SK-N-SH treated with all-trans-retinoic acid at 6 μM for 48 hours (cell line): ENCODE results near the gene HLF.

Experiments used
- ATAC-seq: fragments of 200-7000 bp; cut with Tn5 transposase; 3 replicates; pipeline ENCODE4 v1.9.1; 2020; ENCODE audit warnings: mild to moderate bottlenecking, moderate library complexity
- ARNTL ChIP-seq: fragments of 450-650 bp; formaldehyde crosslinking; IDR thresholded peaks from 2 replicates; pipeline ENCODE4 v1.5.0; 2020; ENCODE audit warnings: low read depth, mild to moderate bottlenecking, moderate library complexity, borderline replicate concordance
- BACH2 ChIP-seq: fragments of 250-450 bp; sonication (Bioruptor Pico); IDR thresholded peaks from 2 replicates; pipeline ENCODE4 v1.9.0; 2021; ENCODE audit warnings: mild to moderate bottlenecking, borderline replicate concordance
- CSDC2 ChIP-seq: fragments of 250-450 bp; sonication (Bioruptor Pico); IDR thresholded peaks from 2 replicates; pipeline ENCODE4 v1.5.0; 2020; ENCODE audit warnings: mild to moderate bottlenecking, moderate library complexity
- ESRRG ChIP-seq: fragments of 250-450 bp; sonication (Bioruptor Pico); IDR thresholded peaks from 2 replicates; pipeline ENCODE4 v1.6.1; 2021; ENCODE audit warnings: mild to moderate bottlenecking
- GLIS3 ChIP-seq: fragments of 250-450 bp; sonication (Bioruptor Pico); IDR thresholded peaks from 2 replicates; pipeline ENCODE4 v1.5.0; 2020; ENCODE audit warnings: mild to moderate bottlenecking, moderate library complexity
- ISL1 ChIP-seq: fragments of 250-450 bp; sonication (Bioruptor Pico); IDR thresholded peaks from 2 replicates; pipeline ENCODE4 v2.1.2; 2022; ENCODE audit warnings: mild to moderate bottlenecking, moderate library complexity
- PPARA ChIP-seq: fragments of 250-450 bp; sonication (Bioruptor Pico); IDR thresholded peaks from 2 replicates; pipeline ENCODE4 v1.5.0; 2020; ENCODE audit warnings: mild to moderate bottlenecking, borderline replicate concordance
- SNAI2 ChIP-seq: fragments of 250-450 bp; sonication (Bioruptor Pico); IDR thresholded peaks from 2 replicates; pipeline ENCODE4 v1.5.0; 2020; ENCODE audit warnings: mild to moderate bottlenecking, moderate library complexity
- TCF4 ChIP-seq: fragments of 250-450 bp; sonication (Bioruptor Pico); IDR thresholded peaks from 2 replicates; pipeline ENCODE4 v1.8.0; 2021; ENCODE audit warnings: mild to moderate bottlenecking, moderate library complexity, borderline replicate concordance
- TOX ChIP-seq: fragments of 250-450 bp; sonication (Bioruptor Pico); IDR thresholded peaks from 2 replicates; pipeline ENCODE4 v1.8.0; 2021; ENCODE audit warnings: mild to moderate bottlenecking, moderate library complexity, borderline replicate concordance
- ZC3H10 ChIP-seq: fragments of 250-450 bp; sonication (Bioruptor Pico); IDR thresholded peaks from 2 replicates; pipeline ENCODE4 v1.5.1; 2021; ENCODE audit warnings: mild to moderate bottlenecking, moderate library complexity
- ZFP3 ChIP-seq: fragments of 250-450 bp; sonication (Bioruptor Pico); IDR thresholded peaks from 2 replicates; pipeline ENCODE4 v1.5.0; 2020; ENCODE audit warnings: mild to moderate bottlenecking, moderate library complexity
- ZFP30 ChIP-seq: fragments of 450-650 bp; formaldehyde crosslinking; IDR thresholded peaks from 2 replicates; pipeline ENCODE4 v1.5.0; 2022; ENCODE audit warnings: mild to moderate bottlenecking, moderate library complexity
- ZNF565 ChIP-seq: fragments of 450-650 bp; formaldehyde crosslinking; conservative IDR thresholded peaks from 2 replicates; pipeline ENCODE4 v1.5.0; 2020; ENCODE audit warnings: low read depth, mild to moderate bottlenecking, moderate library complexity
- ZNF8 ChIP-seq: fragments of 450-650 bp; formaldehyde crosslinking; IDR thresholded peaks from 2 replicates; pipeline ENCODE4 v1.5.0; 2020; ENCODE audit warnings: mild to moderate bottlenecking, moderate library complexity
- TF ChIP-seq, protein P1 (sequence below): fragments of 250-450 bp; sonication (Bioruptor Pico); IDR thresholded peaks from 2 replicates; pipeline ENCODE4 v1.5.0; 2020; ENCODE audit warnings: mild to moderate bottlenecking, moderate library complexity
- TF ChIP-seq, protein P2 (sequence below): fragments of 250-450 bp; sonication (Bioruptor Pico); IDR thresholded peaks from 2 replicates; pipeline ENCODE4 v1.5.1; 2021; ENCODE audit warnings: mild to moderate bottlenecking, moderate library complexity
- TF ChIP-seq, protein P3 (sequence below): fragments of 250-450 bp; sonication (Bioruptor Pico); IDR thresholded peaks from 2 replicates; pipeline ENCODE4 v1.8.0; 2021; ENCODE audit warnings: low read depth, mild to moderate bottlenecking, moderate library complexity, borderline replicate concordance
- TF ChIP-seq, protein P4 (sequence below): fragments of 250-450 bp; sonication (Bioruptor Pico); IDR thresholded peaks from 2 replicates; pipeline ENCODE4 v1.8.0; 2020; ENCODE audit warnings: mild to moderate bottlenecking, moderate library complexity, borderline replicate concordance
- TF ChIP-seq, protein P5 (sequence below): fragments of 250-450 bp; sonication (Bioruptor Pico); IDR thresholded peaks from 2 replicates; pipeline ENCODE4 v1.5.1; 2020; ENCODE audit warnings: low read depth, mild to moderate bottlenecking, moderate library complexity

HLF gene

DNA sequence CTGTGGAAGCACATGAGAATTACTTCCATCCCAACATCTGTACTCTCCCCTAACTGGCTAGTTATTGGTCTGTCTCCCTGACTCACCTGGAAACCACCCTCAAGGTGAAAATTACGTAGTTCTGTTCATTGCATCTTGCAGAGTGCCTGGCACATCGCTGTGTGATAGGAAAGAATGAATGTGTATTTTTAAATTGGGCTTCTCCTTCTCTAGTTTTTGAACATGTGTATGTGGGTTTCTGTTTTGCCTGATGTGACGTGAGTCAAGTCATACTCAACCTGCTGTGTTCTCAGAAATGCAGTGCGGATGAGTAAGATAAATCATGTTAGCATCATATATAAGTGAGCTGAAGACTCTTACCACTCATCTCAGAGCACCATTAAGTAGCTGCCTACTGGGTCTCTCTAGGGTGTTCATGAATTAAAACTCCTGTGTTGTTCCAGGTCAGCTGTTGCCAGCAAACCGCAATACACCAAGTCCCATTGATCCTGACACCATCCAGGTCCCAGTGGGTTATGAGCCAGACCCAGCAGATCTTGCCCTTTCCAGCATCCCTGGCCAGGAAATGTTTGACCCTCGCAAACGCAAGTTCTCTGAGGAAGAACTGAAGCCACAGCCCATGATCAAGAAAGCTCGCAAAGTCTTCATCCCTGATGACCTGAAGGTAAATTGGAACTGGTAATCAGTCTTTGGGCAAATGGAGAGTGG, 50.2 kb downstream of the HLF start:
- TF ChIP-seq ZFP30 (CRISPR knock-in tag) = no peak
- TF ChIP-seq, protein P1, sequence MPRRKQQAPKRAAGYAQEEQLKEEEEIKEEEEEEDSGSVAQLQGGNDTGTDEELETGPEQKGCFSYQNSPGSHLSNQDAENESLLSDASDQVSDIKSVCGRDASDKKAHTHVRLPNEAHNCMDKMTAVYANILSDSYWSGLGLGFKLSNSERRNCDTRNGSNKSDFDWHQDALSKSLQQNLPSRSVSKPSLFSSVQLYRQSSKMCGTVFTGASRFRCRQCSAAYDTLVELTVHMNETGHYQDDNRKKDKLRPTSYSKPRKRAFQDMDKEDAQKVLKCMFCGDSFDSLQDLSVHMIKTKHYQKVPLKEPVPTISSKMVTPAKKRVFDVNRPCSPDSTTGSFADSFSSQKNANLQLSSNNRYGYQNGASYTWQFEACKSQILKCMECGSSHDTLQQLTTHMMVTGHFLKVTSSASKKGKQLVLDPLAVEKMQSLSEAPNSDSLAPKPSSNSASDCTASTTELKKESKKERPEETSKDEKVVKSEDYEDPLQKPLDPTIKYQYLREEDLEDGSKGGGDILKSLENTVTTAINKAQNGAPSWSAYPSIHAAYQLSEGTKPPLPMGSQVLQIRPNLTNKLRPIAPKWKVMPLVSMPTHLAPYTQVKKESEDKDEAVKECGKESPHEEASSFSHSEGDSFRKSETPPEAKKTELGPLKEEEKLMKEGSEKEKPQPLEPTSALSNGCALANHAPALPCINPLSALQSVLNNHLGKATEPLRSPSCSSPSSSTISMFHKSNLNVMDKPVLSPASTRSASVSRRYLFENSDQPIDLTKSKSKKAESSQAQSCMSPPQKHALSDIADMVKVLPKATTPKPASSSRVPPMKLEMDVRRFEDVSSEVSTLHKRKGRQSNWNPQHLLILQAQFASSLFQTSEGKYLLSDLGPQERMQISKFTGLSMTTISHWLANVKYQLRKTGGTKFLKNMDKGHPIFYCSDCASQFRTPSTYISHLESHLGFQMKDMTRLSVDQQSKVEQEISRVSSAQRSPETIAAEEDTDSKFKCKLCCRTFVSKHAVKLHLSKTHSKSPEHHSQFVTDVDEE = no peak
- TF ChIP-seq, protein P2, sequence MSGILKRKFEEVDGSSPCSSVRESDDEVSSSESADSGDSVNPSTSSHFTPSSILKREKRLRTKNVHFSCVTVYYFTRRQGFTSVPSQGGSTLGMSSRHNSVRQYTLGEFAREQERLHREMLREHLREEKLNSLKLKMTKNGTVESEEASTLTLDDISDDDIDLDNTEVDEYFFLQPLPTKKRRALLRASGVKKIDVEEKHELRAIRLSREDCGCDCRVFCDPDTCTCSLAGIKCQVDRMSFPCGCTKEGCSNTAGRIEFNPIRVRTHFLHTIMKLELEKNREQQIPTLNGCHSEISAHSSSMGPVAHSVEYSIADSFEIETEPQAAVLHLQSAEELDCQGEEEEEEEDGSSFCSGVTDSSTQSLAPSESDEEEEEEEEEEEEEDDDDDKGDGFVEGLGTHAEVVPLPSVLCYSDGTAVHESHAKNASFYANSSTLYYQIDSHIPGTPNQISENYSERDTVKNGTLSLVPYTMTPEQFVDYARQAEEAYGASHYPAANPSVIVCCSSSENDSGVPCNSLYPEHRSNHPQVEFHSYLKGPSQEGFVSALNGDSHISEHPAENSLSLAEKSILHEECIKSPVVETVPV = no peak
- no peak for TF ChIP-seq TCF4 (CRISPR knock-in tag)
- TF ChIP-seq, protein P3, sequence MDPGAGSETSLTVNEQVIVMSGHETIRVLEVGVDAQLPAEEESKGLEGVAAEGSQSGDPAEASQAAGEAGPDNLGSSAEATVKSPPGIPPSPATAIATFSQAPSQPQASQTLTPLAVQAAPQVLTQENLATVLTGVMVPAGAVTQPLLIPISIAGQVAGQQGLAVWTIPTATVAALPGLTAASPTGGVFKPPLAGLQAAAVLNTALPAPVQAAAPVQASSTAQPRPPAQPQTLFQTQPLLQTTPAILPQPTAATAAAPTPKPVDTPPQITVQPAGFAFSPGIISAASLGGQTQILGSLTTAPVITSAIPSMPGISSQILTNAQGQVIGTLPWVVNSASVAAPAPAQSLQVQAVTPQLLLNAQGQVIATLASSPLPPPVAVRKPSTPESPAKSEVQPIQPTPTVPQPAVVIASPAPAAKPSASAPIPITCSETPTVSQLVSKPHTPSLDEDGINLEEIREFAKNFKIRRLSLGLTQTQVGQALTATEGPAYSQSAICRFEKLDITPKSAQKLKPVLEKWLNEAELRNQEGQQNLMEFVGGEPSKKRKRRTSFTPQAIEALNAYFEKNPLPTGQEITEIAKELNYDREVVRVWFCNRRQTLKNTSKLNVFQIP = no peak
- no peak for TF ChIP-seq ZC3H10 (CRISPR knock-in tag)
- TF ChIP-seq, protein P4, sequence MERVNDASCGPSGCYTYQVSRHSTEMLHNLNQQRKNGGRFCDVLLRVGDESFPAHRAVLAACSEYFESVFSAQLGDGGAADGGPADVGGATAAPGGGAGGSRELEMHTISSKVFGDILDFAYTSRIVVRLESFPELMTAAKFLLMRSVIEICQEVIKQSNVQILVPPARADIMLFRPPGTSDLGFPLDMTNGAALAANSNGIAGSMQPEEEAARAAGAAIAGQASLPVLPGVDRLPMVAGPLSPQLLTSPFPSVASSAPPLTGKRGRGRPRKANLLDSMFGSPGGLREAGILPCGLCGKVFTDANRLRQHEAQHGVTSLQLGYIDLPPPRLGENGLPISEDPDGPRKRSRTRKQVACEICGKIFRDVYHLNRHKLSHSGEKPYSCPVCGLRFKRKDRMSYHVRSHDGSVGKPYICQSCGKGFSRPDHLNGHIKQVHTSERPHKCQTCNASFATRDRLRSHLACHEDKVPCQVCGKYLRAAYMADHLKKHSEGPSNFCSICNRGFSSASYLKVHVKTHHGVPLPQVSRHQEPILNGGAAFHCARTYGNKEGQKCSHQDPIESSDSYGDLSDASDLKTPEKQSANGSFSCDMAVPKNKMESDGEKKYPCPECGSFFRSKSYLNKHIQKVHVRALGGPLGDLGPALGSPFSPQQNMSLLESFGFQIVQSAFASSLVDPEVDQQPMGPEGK (CRISPR knock-in tag) = no peak
- TF ChIP-seq CSDC2 (CRISPR knock-in tag) = no peak
- TF ChIP-seq GLIS3 = no peak
- TF ChIP-seq BACH2 (CRISPR knock-in tag) = no peak
- TF ChIP-seq SNAI2 (CRISPR knock-in tag) = no peak
- no peak for TF ChIP-seq ESRRG (CRISPR knock-in tag)
- TF ChIP-seq ZNF8 = no peak
- TF ChIP-seq ZNF565 (CRISPR knock-in tag) = no peak
- no peak for TF ChIP-seq TOX (CRISPR knock-in tag)
- TF ChIP-seq ARNTL (CRISPR knock-in tag) = no peak
- TF ChIP-seq PPARA (CRISPR knock-in tag) = no peak
- TF ChIP-seq, protein P5, sequence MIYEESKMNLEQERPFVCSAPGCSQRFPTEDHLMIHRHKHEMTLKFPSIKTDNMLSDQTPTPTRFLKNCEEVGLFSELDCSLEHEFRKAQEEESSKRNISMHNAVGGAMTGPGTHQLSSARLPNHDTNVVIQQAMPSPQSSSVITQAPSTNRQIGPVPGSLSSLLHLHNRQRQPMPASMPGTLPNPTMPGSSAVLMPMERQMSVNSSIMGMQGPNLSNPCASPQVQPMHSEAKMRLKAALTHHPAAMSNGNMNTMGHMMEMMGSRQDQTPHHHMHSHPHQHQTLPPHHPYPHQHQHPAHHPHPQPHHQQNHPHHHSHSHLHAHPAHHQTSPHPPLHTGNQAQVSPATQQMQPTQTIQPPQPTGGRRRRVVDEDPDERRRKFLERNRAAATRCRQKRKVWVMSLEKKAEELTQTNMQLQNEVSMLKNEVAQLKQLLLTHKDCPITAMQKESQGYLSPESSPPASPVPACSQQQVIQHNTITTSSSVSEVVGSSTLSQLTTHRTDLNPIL (CRISPR knock-in tag) = no peak
- no peak for TF ChIP-seq ISL1 (CRISPR knock-in tag)
- no peak for TF ChIP-seq ZFP3 (CRISPR knock-in tag)
- TF ChIP-seq, all 23 proteins: peak for 0
- no peak for ATAC-seq

DNA sequence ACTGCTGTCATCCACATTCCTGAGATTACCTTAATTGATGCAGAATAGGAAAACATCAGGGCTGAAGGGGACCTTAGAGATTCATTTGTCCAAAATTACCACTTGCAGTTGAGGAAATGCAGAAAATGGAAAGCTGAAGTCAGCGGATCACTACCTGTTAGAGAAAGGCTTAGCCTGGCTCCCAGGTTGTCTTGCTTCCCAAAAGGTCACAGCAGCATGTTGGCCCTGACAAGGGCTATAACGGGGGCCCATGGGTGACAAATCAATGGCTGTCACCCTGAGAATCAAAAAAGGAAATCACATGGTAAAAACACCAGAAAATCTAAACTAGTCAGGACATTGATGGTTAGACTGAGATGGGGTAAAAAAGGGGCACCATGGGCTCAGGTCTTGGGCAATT, 51.7 kb downstream of the HLF start:
- TF ChIP-seq, protein P2 = no peak
- TF ChIP-seq TOX (CRISPR knock-in tag) = no peak
- no peak for TF ChIP-seq ZNF565 (CRISPR knock-in tag)

More for the DNA sequence above, 51.7 kb downstream of the HLF start:
- no peak for ATAC-seq
